Gastrocnemius medialis (tissue), 4 donors: ENCODE results near the gene FAM50A.

ENCODE experiments used
- POLR2A ChIP-seq, 2 donors: fragments of 450-650 bp; IDR thresholded peaks; one replicate each; pipeline ENCODE4 v1.6.1; 2017; ENCODE audit warnings: antibody characterized with exemption in 2 of 2, mild to moderate bottlenecking in 2 of 2, moderate library complexity in 2 of 2
- TF ChIP-seq, protein P1 (sequence below), 5 experiments: fragments of 450-650 bp in 3 of 5; fragments of 200-600 bp in 2 of 5; sonication (generic) in 2 of 5; IDR thresholded peaks in 4 of 5; conservative IDR thresholded peaks in 1 of 5; 1 replicate in 4 of 5; 2 replicates in 1 of 5; pipeline ENCODE4 v1.5.1; 2016 to 2019; ENCODE audit warnings: antibody characterized with exemption in 5 of 5, mild to moderate bottlenecking in 3 of 5, moderate library complexity in 3 of 5

DNA sequence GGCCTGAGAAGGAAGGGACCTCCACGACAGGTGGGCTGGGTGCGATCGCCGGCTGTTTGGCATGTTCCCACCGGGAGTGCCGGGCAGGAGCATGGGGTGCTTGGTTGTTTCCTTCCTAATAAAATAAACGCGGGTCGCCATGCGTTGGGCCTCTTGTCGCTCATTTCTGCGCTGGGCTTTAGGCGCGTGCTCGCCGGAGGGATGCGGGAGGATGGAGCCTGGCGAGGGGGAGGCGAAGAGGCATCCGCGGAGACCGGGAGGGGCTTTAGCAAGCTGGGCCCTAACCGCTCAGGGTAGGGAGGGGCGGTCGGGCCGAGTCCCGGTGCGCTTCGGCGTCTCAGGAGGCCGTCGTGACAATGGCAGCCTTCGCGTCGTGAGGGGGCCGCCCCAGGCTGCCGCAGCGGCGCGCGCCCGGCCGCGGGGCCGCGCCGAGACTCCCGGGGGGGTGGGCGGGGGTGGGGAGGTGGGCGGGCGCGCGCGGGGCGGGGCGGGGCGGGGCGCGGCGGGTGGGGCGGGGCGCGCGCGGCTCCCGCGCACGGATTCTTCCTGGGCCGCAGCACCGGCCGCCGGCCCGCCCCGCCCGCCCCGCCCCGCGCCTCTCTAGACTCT lies 7.5 kb upstream of the FAM50A start:
- no peak for TF ChIP-seq POLR2A (IDR thresholded peaks at IDR 0.05)
- TF ChIP-seq, protein P1, sequence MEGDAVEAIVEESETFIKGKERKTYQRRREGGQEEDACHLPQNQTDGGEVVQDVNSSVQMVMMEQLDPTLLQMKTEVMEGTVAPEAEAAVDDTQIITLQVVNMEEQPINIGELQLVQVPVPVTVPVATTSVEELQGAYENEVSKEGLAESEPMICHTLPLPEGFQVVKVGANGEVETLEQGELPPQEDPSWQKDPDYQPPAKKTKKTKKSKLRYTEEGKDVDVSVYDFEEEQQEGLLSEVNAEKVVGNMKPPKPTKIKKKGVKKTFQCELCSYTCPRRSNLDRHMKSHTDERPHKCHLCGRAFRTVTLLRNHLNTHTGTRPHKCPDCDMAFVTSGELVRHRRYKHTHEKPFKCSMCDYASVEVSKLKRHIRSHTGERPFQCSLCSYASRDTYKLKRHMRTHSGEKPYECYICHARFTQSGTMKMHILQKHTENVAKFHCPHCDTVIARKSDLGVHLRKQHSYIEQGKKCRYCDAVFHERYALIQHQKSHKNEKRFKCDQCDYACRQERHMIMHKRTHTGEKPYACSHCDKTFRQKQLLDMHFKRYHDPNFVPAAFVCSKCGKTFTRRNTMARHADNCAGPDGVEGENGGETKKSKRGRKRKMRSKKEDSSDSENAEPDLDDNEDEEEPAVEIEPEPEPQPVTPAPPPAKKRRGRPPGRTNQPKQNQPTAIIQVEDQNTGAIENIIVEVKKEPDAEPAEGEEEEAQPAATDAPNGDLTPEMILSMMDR (IDR thresholded peaks at IDR 0.05 in 4 of 5, conservative IDR thresholded peaks at IDR 0.05 in 1 of 5) = no peak
